PC-3 (cell line): ENCODE data around the gene AHCYL2. TPM values are rescaled to one million over a fixed set of nuclear protein-coding genes. Genes with fewer than 3 reads are reported as not detected.
"Not testable (repeated sequence)": the region's sequence is repeated elsewhere in the genome, so short reads cannot be mapped to it uniquely, and the experiment has no call there.

ENCODE experiments used
- ATAC-seq: fragments of 200-7000 bp; cut with Tn5 transposase; 2 replicates; pipeline ENCODE4 v1.9.1; 2020; ENCODE audit warnings: mild to moderate bottlenecking, moderate library complexity
- BruUV-seq: library from RNA; stranded (reverse); fragments of 400-500 nt; replicated peaks from 2 replicates; lab custom pipeline; 2021; lab: Mats Ljungman, UMichigan
- CTCF ChIA-PET: fragments of 300-600 bp; sonication (Branson Sonifier 250); formaldehyde crosslinking; loops from one replicate; lab custom pipeline; 2022; ENCODE audit warnings: antibody characterized with exemption; lab: Charles Lee
- POLR2A ChIA-PET: fragments of 300-600 bp; sonication (Branson Sonifier 250); formaldehyde crosslinking; loops from one replicate; lab custom pipeline; 2022; ENCODE audit warnings: antibody characterized with exemption; ENCODE audit not compliant: unreplicated experiment; lab: Charles Lee
- DNase-seq: peaks from one replicate; pipeline ENCODE4 v3.0.0-alpha.2; 2015
- H2AFZ ChIP-seq: fragments of 300-600 bp; sonication (generic); 2 replicates; pipeline ENCODE4 v1.6.0; 2016; ENCODE audit warnings: antibody characterized with exemption, low read length
- H3F3A ChIP-seq: fragments of 300-600 bp; sonication (generic); one replicate; pipeline ENCODE4 v1.6.0; 2017; ENCODE audit warnings: antibody characterized with exemption, low read length, control low read depth, mild to moderate bottlenecking; ENCODE audit not compliant: unreplicated experiment
- H3K27ac ChIP-seq: fragments of 300-600 bp; sonication (generic); 2 replicates; pipeline ENCODE4 v1.5.1; 2016; ENCODE audit warnings: mild to moderate bottlenecking, low read length
- H3K27me3 ChIP-seq: fragments of 300-600 bp; sonication (generic); 2 replicates; pipeline ENCODE4 v1.6.1; 2016; ENCODE audit warnings: low read length, mixed read lengths
- H3K36me3 ChIP-seq: fragments of 300-600 bp; sonication (generic); 2 replicates; pipeline ENCODE4 v1.6.1; 2016; ENCODE audit warnings: low read depth, mixed run types, low read length, mixed read lengths
- H3K4me1 ChIP-seq: fragments of 300-600 bp; sonication (generic); 2 replicates; pipeline ENCODE4 v1.5.1; 2016; ENCODE audit warnings: low read length; ENCODE audit not compliant: insufficient read depth
- H3K4me2 ChIP-seq: fragments of 300-600 bp; sonication (generic); 2 replicates; pipeline ENCODE4 v1.6.0; 2016; ENCODE audit warnings: low read length
- H3K4me3 ChIP-seq: fragments of 300-600 bp; sonication (generic); 2 replicates; pipeline ENCODE4 v1.5.1; 2016; ENCODE audit warnings: mild to moderate bottlenecking, low read length, mixed read lengths
- H3K79me2 ChIP-seq: fragments of 300-600 bp; sonication (generic); 2 replicates; pipeline ENCODE4 v1.6.1; 2017; ENCODE audit warnings: low read length, mixed read lengths
- H3K9ac ChIP-seq: fragments of 300-600 bp; sonication (generic); 2 replicates; pipeline ENCODE4 v1.6.0; 2016; ENCODE audit warnings: mild to moderate bottlenecking, low read length
- H3K9me2 ChIP-seq: fragments of 300-600 bp; sonication (generic); replicated peaks from 2 replicates; pipeline ENCODE4 v1.6.1; 2016; ENCODE audit warnings: mixed run types, low read length, mixed read lengths
- H3K9me3 ChIP-seq: fragments of 300-600 bp; sonication (generic); 2 replicates; pipeline ENCODE4 v1.6.1; 2016; ENCODE audit warnings: low read length, mixed read lengths
- H4K20me1 ChIP-seq: fragments of 300-600 bp; sonication (generic); 2 replicates; pipeline ENCODE4 v1.6.1; 2016; ENCODE audit warnings: low read length, mixed read lengths
- EZH2 ChIP-seq: fragments of 300-600 bp; sonication (generic); IDR thresholded peaks from one replicate; pipeline ENCODE4 v1.6.1; 2017; ENCODE audit warnings: antibody characterized with exemption, mild to moderate bottlenecking, low read length; ENCODE audit not compliant: unreplicated experiment
- EZH2phosphoT487 ChIP-seq: fragments of 300-600 bp; sonication (generic); IDR thresholded peaks from 2 replicates; pipeline ENCODE4 v1.6.1; 2018; ENCODE audit warnings: mild to moderate bottlenecking, antibody characterized with exemption, low read length, borderline replicate concordance
- intact Hi-C: fragments of 100-400 bp; cut with micrococcal nuclease; formaldehyde crosslinking; loops from 2 replicates; pipeline ENCODE4 v1.9.0; 2023
- total RNA-seq: library from RNA; depleted of rRNA; stranded (reverse); fragments of >200 nt; gene quantifications from 2 replicates; pipeline ENCODE4 v1.2.3, GENCODE V29; 2014
- TF ChIP-seq, protein P1 (sequence below): fragments of 300-600 bp; sonication (generic); conservative IDR thresholded peaks from 2 replicates; pipeline ENCODE4 v1.5.1; 2017; ENCODE audit warnings: antibody characterized with exemption, low read depth, mild to moderate bottlenecking, low read length

Gene AHCYL2
- total RNA-seq, 1 experiment from 2014 or later = 9.2 TPM

DNA sequence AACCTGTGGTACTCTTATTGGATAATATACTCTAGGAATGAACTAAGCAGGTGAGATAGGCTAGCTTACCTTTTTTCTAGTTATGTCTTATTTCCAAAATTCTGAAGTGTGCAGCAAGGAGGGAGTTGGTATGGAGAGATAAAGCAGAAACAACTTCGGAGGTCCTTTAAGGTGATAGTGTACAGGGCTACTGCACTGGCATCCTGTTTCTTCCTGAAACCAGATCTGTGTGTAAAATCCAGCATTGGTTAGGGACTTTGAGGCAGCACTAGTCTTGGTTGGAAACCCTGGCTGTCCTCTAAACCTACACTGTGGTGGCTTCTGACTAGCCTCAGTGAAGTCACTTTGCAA lies 142.5 kb downstream of the AHCYL2 start:
- Histone ChIP-seq H3K79me2 (no peaks in the 10 kb centered on the region), H3K36me3 (no peaks in the 10 kb centered on the region), H3K9ac (no peak overlapping the region; the same call in 1 of the 2 replicates), H2AFZ (peak overlapping the region; percentile 77; the same call in 1 of the 2 replicates), H4K20me1 (no peaks in the 10 kb centered on the region), H3K9me2 (no peaks in the 10 kb centered on the region), H3K9me3 (no peaks in the 10 kb centered on the region), H3K4me3 (no peak overlapping the region), H3K4me1 (peaks cover 14% of the 10 kb centered on the region; the same call in 1 of the 2 replicates), H3K27me3 (no peaks in the 10 kb centered on the region), H3K4me2 (peak overlapping the region; percentile 82; the same call in 1 of the 2 replicates), H3K27ac (peak overlapping the region; percentile 60), H3F3A (no peaks in the 10 kb centered on the region)
- ATAC-seq = no peak
- BruUV-seq = no TSS peak
- ChIA-PET POLR2A (interaction anchor here (0.5 to 0.6 kb wide), 5 partner anchors 8 to 95 kb away, joined by 3 to 6 read pairs (median 4); no protein-coding TSS in a partner anchor), CTCF (interaction anchor here (0.6 to 2.6 kb wide), 20 partner anchors 9 to 1421 kb away, joined by 3 to 50 read pairs (median 4); partner anchors contain the start of genes AHCYL2 and STRIP2)
- no peak for DNase-seq
- no peak for TF ChIP-seq EZH2
- intact Hi-C loops = loop anchor here (1.0 kb wide), 5 partner anchors 9 to 277 kb away; partner anchors contain the start of gene STRIP2

DNA sequence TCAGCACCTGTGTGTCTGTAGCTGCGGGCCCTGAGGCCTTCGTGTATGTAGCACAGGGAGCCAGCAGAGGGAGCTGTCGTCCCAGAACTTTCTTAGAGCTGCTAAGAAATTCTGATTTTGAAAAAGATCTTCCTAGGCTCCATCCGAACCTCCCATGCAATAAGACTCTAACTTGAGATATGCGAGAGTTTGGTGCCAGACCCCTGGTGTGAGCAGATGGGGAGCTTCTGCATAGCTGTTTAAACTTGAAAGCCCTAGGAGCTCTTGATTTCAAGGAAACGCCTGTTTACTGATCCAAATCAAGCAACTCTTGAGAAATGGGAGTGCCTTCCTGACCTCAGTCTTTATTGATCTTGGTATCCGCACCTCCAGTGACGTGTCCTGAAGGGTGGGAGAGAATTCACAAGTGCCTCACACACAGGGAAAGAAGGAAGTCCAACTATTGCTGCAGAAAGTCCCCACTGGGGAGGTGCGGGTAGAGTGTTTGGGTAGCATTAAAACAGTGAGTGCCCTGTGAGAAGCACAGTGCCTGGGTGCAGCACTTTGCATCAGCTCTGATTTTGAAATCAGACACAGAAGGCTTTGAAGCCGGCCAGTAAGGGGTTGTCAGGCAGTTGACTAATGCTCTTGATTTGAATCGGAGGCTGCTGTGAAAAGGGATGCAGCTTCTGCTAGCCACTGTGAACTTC lies 143.0 kb downstream of the AHCYL2 start:
- Histone ChIP-seq H3K4me2 (peak overlapping the region; percentile 82), H3K4me1 (peaks cover 14% of the 10 kb centered on the region; the same call in 1 of the 2 replicates), H3K79me2 (no peaks in the 10 kb centered on the region), H3K36me3 (no peaks in the 10 kb centered on the region), H4K20me1 (no peaks in the 10 kb centered on the region), H3K9me2 (no peaks in the 10 kb centered on the region), H2AFZ (peak overlapping the region; percentile 77), H3K27ac (peak overlapping the region; percentile 60), H3F3A (no peaks in the 10 kb centered on the region), H3K27me3 (no peaks in the 10 kb centered on the region), H3K9ac (peak overlapping the region; percentile 4), H3K9me3 (no peaks in the 10 kb centered on the region), H3K4me3 (peak overlapping the region; percentile 50)
- peak; percentile 93 for ATAC-seq
- ChIA-PET CTCF (interaction anchor here (0.6 to 2.6 kb wide), 22 partner anchors 9 to 1421 kb away, joined by 3 to 50 read pairs (median 4); partner anchors contain the start of genes AHCYL2 and STRIP2), POLR2A (interaction anchor here (0.5 to 0.6 kb wide), 6 partner anchors 8 to 95 kb away, joined by 3 to 6 read pairs (median 4); no protein-coding TSS in a partner anchor)
- BruUV-seq = TSS peak; percentile 61
- TF ChIP-seq EZH2phosphoT487 (no peak), EZH2 (no peak)
- TF ChIP-seq, protein P1, sequence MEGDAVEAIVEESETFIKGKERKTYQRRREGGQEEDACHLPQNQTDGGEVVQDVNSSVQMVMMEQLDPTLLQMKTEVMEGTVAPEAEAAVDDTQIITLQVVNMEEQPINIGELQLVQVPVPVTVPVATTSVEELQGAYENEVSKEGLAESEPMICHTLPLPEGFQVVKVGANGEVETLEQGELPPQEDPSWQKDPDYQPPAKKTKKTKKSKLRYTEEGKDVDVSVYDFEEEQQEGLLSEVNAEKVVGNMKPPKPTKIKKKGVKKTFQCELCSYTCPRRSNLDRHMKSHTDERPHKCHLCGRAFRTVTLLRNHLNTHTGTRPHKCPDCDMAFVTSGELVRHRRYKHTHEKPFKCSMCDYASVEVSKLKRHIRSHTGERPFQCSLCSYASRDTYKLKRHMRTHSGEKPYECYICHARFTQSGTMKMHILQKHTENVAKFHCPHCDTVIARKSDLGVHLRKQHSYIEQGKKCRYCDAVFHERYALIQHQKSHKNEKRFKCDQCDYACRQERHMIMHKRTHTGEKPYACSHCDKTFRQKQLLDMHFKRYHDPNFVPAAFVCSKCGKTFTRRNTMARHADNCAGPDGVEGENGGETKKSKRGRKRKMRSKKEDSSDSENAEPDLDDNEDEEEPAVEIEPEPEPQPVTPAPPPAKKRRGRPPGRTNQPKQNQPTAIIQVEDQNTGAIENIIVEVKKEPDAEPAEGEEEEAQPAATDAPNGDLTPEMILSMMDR = peak; percentile 94
- intact Hi-C loops = loop anchor here (1.0 kb wide), 6 partner anchors 8 to 276 kb away; partner anchors contain the start of gene STRIP2
- DNase-seq = peak; percentile 86

DNA sequence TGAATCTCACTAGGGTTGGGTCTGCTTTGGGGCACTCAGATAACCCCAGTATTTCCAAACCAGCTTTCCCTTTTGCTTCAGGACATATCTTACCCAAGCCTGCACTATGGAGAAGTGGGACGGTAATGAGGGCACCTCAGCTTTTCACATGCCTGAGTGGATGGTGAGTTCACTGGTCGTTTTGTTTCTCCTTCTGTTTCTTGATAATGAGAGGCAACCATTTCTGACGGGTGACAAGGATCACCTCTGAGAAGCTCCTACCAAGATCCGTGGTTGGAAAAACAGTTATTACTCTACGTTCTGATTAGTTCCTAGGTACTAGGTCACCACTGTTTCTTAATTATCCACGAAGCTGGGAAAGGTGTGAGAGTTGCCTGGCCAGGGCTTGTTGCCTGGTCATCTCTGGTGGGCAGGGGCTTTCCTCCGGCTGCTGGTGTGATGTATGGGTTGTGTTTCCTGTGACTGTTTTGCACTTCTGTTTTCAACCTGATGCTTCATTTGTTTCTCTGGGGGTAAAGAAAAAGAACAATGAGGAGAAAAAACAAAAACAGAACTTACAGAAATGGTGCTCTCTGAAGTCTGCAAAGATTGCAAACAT lies 143.7 kb downstream of the AHCYL2 start:
- POLR2A ChIA-PET = interaction anchor here (0.6 kb wide), 1 partner anchor 563 kb away, joined by 10 read pairs; no protein-coding TSS in a partner anchor

DNA sequence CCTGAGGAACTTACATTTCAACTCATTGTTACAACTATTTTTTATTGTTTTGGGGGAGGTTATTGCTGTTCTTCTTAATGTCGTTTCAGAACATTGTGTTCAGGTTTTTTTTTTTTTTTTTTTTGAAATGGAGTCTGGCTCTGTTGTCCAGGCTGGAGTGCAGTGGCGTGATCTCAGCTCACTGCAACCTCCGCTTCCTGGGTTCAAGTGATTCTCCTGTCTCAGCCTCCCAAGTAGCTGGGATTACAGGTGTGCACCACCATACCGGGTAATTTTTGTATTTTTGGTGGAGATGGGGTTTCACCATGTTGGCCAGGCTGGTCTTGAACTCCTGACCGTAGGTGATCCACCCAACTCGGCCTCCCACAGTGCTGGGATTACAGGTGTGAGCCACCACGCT lies 144.6 kb downstream of the AHCYL2 start:
- BruUV-seq, DNase-seq, H3K9ac ChIP-seq, H3K36me3 ChIP-seq, POLR2A ChIA-PET, H3K27ac ChIP-seq, CTCF ChIA-PET, H3K9me3 ChIP-seq, intact Hi-C loops, H3K4me3 ChIP-seq, ATAC-seq, H3K9me2 ChIP-seq, H3F3A ChIP-seq, H3K27me3 ChIP-seq, H4K20me1 ChIP-seq, H3K79me2 ChIP-seq, H2AFZ ChIP-seq, H3K4me2 ChIP-seq: not testable (repeated sequence)
- H3K4me1 ChIP-seq = peaks cover 14% of the 10 kb centered on the region; the same call in 1 of the 2 replicates

More for the DNA sequence above, 143.7 kb downstream of the AHCYL2 start:
- Histone ChIP-seq H3K27ac (peak overlapping the region; percentile 60), H3K9me2 (no peaks in the 10 kb centered on the region), H3K36me3 (no peaks in the 10 kb centered on the region), H3K79me2 (no peaks in the 10 kb centered on the region), H2AFZ (peak overlapping the region; percentile 77), H3F3A (no peaks in the 10 kb centered on the region), H3K4me3 (peak overlapping the region; percentile 50; the same call in 1 of the 2 replicates), H3K4me2 (peak overlapping the region; percentile 82), H3K4me1 (peaks cover 14% of the 10 kb centered on the region; the same call in 1 of the 2 replicates), H3K9ac (peak overlapping the region; percentile 4), H3K27me3 (no peaks in the 10 kb centered on the region), H3K9me3 (no peaks in the 10 kb centered on the region), H4K20me1 (no peaks in the 10 kb centered on the region)
- intact Hi-C loops = loop anchor here (1.0 kb wide), 1 partner anchor 144 kb away; no protein-coding TSS in a partner anchor
- DNase-seq = no peak
- no peak for ATAC-seq
- CTCF ChIA-PET = interaction anchor here (0.6 to 2.6 kb wide), 12 partner anchors 8 to 276 kb away, joined by 3 to 50 read pairs (median 10); partner anchors contain the start of gene STRIP2
- no TSS peak for BruUV-seq
- TF ChIP-seq EZH2 (no peak), EZH2phosphoT487 (no peak)
- TF ChIP-seq, protein P1 = no peak
